Esophagus muscularis mucosa (tissue), 3 donors: ENCODE data around the gene TMEM132C.

Experiments used
- CTCF ChIP-seq, 3 experiments: fragments of 200-600 bp in 2 of 3; fragments of 450-650 bp in 1 of 3; sonication (generic) in 2 of 3; IDR thresholded peaks; one replicate each; pipeline ENCODE4 v1.5.1; 2017 to 2019; ENCODE audit warnings: antibody characterized with exemption in 3 of 3, mild to moderate bottlenecking in 2 of 3, moderate library complexity in 1 of 3
- POLR2A ChIP-seq: fragments of 450-650 bp; IDR thresholded peaks from one replicate; pipeline ENCODE4 v1.6.1; 2017; ENCODE audit warnings: antibody characterized with exemption, moderate library complexity, mild to moderate bottlenecking, low read depth
- POLR2AphosphoS5 ChIP-seq, 2 donors: sonication (generic); formaldehyde crosslinking; IDR thresholded peaks; one replicate each; pipeline ENCODE4 v1.6.1; 2017; ENCODE audit warnings: antibody characterized with exemption in 2 of 2

GRCh38 chr12:128445415-128446127, 178.6 kb downstream of the TMEM132C start:
- TF ChIP-seq CTCF (IDR thresholded peaks at IDR 0.05) (no peak), POLR2A (no peak), POLR2AphosphoS5 (IDR thresholded peaks at IDR 0.05) (no peak)
